Thoracic aorta (tissue), 2 donors: Measurements from ENCODE around the gene DUSP5. TPM values are rescaled to one million over a fixed set of nuclear protein-coding genes. Genes with fewer than 3 reads are reported as not detected.

Experiments used
- ATAC-seq: fragments of 150-250 bp; one replicate; pipeline ENCODE4 v1.8.0; 2017; ENCODE audit warnings: low read depth; ENCODE audit not compliant: insufficient number of reproducible peaks, low FRiP score
- DNase-seq: peaks from one replicate; pipeline ENCODE4 v3.0.0-alpha.2; 2020; ENCODE audit warnings: low spot score
- H3K27ac ChIP-seq, 2 donors: fragments of 200-600 bp; sonication (generic); 1 replicate in 1 of 2; 2 replicates in 1 of 2; pipeline ENCODE4 v1.5.1; 2016; ENCODE audit warnings: mild to moderate bottlenecking in 2 of 2, moderate library complexity in 2 of 2
- H3K27me3 ChIP-seq: fragments of 200-600 bp; sonication (generic); replicated peaks from 2 replicates; pipeline ENCODE4 v1.6.0; 2016; ENCODE audit warnings: mild to moderate bottlenecking; ENCODE audit not compliant: insufficient read depth
- H3K36me3 ChIP-seq: fragments of 200-600 bp; sonication (generic); one replicate; pipeline ENCODE4 v1.5.1; 2016
- H3K4me1 ChIP-seq, 2 donors: fragments of 200-600 bp; sonication (generic); 1 replicate in 1 of 2; 2 replicates in 1 of 2; pipeline versions ENCODE4 v1.5.1 to v1.6.0; 2016; ENCODE audit warnings: low read depth in 2 of 2, mild to moderate bottlenecking in 1 of 2; ENCODE audit not compliant: control insufficient read depth in 1 of 2
- H3K4me3 ChIP-seq: fragments of 200-600 bp; sonication (generic); 2 replicates; pipeline ENCODE4 v1.5.1; 2016; ENCODE audit warnings: mild to moderate bottlenecking
- H3K9me3 ChIP-seq: fragments of 200-600 bp; sonication (generic); 2 replicates; pipeline ENCODE4 v1.5.1; 2016
- CTCF ChIP-seq: fragments of 200-600 bp; sonication (generic); IDR thresholded peaks from one replicate; pipeline ENCODE4 v1.5.1; 2019; ENCODE audit warnings: antibody characterized with exemption
- total RNA-seq, 2 donors: library from RNA; depleted of rRNA; stranded (reverse); fragments of >200 nt; gene quantifications; one replicate each; pipeline versions ENCODE4 v1.1.0 to v1.2.3, GENCODE V29; 2016

Gene DUSP5
- total RNA-seq, 2 donors from 2014 or later, result 12.7 to 13.1 TPM

GRCh38 chr10:110494532-110494931 lies 3.2 kb upstream of the DUSP5 start:
- no peak for DNase-seq
- H3K27ac ChIP-seq, result no peak overlapping the region
- H3K4me1 ChIP-seq, result peaks cover 7 to 19% of the 10 kb centered on the region in 2 donors
- no peak for TF ChIP-seq CTCF
- H3K36me3 ChIP-seq, result no peaks in the 10 kb centered on the region
- H3K9me3 ChIP-seq, result no peaks in the 10 kb centered on the region
- H3K4me3 ChIP-seq, result no peak overlapping the region
- no peaks in the 10 kb centered on the region for H3K27me3 ChIP-seq
- ATAC-seq, result no peak

GRCh38 chr10:110495731-110496552 lies 1.8 kb upstream of the DUSP5 start:
- no peaks in the 10 kb centered on the region for H3K27me3 ChIP-seq
- H3K9me3 ChIP-seq, result no peaks in the 10 kb centered on the region
- DNase-seq (no peak), ATAC-seq (no peak)
- TF ChIP-seq CTCF, result no peak
- peak overlapping the region; percentile 85 for H3K4me3 ChIP-seq
- peaks cover 13 to 23% of the 10 kb centered on the region in 2 donors for H3K4me1 ChIP-seq
- H3K36me3 ChIP-seq, result no peaks in the 10 kb centered on the region
- H3K27ac ChIP-seq, result no peak overlapping the region

GRCh38 chr10:110496553-110497437 lies 912 bp upstream of the DUSP5 start:
- no peak for ATAC-seq
- peak; percentile 45 for DNase-seq
- TF ChIP-seq CTCF, result no peak

GRCh38 chr10:110498087-110498981 lies 627 bp downstream of the DUSP5 start:
- no peak for TF ChIP-seq CTCF
- Histone ChIP-seq H3K36me3 (no peaks in the 10 kb centered on the region), H3K4me1 (peaks cover 27 to 43% of the 10 kb centered on the region in 2 donors), H3K9me3 (no peaks in the 10 kb centered on the region), H3K27me3 (no peaks in the 10 kb centered on the region), H3K27ac (peak overlapping the region in 1 of 2 donors; percentile 84), H3K4me3 (peak overlapping the region; percentile 85)
- no peak for DNase-seq
- peak; percentile 13 for ATAC-seq

More at GRCh38 chr10:110496553-110497437, 912 bp upstream of the DUSP5 start:
- no peaks in the 10 kb centered on the region for H3K27me3 ChIP-seq
- H3K9me3 ChIP-seq, result no peaks in the 10 kb centered on the region
- peak overlapping the region; percentile 85 for H3K4me3 ChIP-seq
- H3K27ac ChIP-seq, result peak overlapping the region; percentile 81 to 84
- H3K4me1 ChIP-seq, result peaks cover 19 to 32% of the 10 kb centered on the region in 2 donors
- H3K36me3 ChIP-seq, result no peaks in the 10 kb centered on the region
